Measurements from ENCODE around the gene GATAD2A. TPM values are rescaled to one million over a fixed set of nuclear protein-coding genes. Genes with fewer than 3 reads are reported as not detected.

GATAD2A gene
- total and polyA plus RNA-seq, 4 donors, result 7.1 to 23.7 (median 18.2) TPM

- WGBS, result 73% methylated on average over 3 of the region's 3 CpGs
- no peaks in the 10 kb centered on the region for H3K36me3 ChIP-seq (ENCODE audit: control insufficient read depth in 4 of 4, insufficient read depth in 3 of 4, low read depth in 1 of 4, low read length in 3 of 4)
- H3K9me3 ChIP-seq (ENCODE audit: control insufficient read depth in 4 of 4, low read length in 3 of 4), result no peaks in the 10 kb centered on the region
- H3K4me1 ChIP-seq (ENCODE audit: control insufficient read depth in 4 of 4, insufficient read depth in 4 of 4, low read length in 3 of 4), result peaks cover 14 to 36% (median 31%) of the 10 kb centered on the region in 4 donors
- no peak overlapping the region for H3K9ac ChIP-seq (ENCODE audit: low read depth in 1 of 2, low read length in 2 of 2)
- no peaks in the 10 kb centered on the region for H3K27me3 ChIP-seq (ENCODE audit: control insufficient read depth in 4 of 4, insufficient read depth in 4 of 4, low read length in 3 of 4)
- no peak for DNase-seq (ENCODE audit: low spot score)
- TF ChIP-seq HNF4G (IDR thresholded peaks at IDR 0.05) (peak; percentile 13), HNF4A (conservative IDR thresholded peaks at IDR 0.05) (peak; percentile 23 to 56)
- TF ChIP-seq, protein P1, sequence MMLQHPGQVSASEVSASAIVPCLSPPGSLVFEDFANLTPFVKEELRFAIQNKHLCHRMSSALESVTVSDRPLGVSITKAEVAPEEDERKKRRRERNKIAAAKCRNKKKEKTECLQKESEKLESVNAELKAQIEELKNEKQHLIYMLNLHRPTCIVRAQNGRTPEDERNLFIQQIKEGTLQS (IDR thresholded peaks at IDR 0.05), result no peak
- no peak overlapping the region for H3K4me3 ChIP-seq (ENCODE audit: low read depth in 1 of 3, low read length in 3 of 3)
- peak overlapping the region; percentile 50 to 83 for H3K27ac ChIP-seq (ENCODE audit: low read depth in 1 of 2, low read length in 2 of 2)
These were observed 28.3 kb downstream of the GATAD2A start for GRCh38 chr19:19433666-19434213.

DNA sequence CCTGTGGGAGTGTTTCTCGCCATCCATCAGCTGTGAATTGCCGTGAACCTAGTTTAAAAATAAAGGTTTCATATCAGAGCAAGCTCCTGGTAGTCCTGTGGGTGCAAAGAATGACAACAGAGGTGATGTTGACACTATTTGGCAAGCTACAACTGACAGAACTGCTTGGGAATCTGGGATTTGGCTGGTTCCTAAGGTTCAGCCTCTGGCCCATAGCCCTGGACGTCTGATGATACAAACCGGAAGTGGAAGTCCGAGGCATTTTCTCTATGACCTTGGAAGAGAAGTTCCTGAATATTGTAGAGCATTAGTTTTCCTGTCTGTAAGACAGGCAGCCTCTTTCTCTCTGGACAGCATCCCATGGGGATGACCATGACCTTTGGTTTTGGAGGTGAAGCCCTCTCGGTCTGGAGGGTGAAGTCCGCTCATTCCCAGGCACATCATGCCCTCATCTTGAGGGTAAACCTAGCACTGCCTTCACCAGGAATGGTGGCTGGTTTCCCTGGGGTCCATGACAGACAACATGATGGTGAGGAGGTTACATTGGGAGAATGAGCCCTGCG is 29.1 kb downstream of the GATAD2A start:
- H3K4me1 ChIP-seq (ENCODE audit: control insufficient read depth in 4 of 4, insufficient read depth in 4 of 4, low read length in 3 of 4), result peaks cover 14 to 36% (median 31%) of the 10 kb centered on the region in 4 donors
- peak overlapping the region; percentile 50 to 83 for H3K27ac ChIP-seq (ENCODE audit: low read depth in 1 of 2, low read length in 2 of 2)
- TF ChIP-seq YY1 (IDR thresholded peaks at IDR 0.05), result peak; percentile 57
- TF ChIP-seq FOXA2 (IDR thresholded peaks at IDR 0.05), result peak; percentile 42
- TF ChIP-seq, protein P2, sequence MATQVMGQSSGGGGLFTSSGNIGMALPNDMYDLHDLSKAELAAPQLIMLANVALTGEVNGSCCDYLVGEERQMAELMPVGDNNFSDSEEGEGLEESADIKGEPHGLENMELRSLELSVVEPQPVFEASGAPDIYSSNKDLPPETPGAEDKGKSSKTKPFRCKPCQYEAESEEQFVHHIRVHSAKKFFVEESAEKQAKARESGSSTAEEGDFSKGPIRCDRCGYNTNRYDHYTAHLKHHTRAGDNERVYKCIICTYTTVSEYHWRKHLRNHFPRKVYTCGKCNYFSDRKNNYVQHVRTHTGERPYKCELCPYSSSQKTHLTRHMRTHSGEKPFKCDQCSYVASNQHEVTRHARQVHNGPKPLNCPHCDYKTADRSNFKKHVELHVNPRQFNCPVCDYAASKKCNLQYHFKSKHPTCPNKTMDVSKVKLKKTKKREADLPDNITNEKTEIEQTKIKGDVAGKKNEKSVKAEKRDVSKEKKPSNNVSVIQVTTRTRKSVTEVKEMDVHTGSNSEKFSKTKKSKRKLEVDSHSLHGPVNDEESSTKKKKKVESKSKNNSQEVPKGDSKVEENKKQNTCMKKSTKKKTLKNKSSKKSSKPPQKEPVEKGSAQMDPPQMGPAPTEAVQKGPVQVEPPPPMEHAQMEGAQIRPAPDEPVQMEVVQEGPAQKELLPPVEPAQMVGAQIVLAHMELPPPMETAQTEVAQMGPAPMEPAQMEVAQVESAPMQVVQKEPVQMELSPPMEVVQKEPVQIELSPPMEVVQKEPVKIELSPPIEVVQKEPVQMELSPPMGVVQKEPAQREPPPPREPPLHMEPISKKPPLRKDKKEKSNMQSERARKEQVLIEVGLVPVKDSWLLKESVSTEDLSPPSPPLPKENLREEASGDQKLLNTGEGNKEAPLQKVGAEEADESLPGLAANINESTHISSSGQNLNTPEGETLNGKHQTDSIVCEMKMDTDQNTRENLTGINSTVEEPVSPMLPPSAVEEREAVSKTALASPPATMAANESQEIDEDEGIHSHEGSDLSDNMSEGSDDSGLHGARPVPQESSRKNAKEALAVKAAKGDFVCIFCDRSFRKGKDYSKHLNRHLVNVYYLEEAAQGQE (IDR thresholded peaks at IDR 0.05), result peak; percentile 27
- peak; percentile 37 for TF ChIP-seq MAX (IDR thresholded peaks at IDR 0.05)
- peak; percentile 61 to 65 for TF ChIP-seq RXRA (IDR thresholded peaks at IDR 0.05)
- peak; percentile 55 to 76 for TF ChIP-seq HNF4A (conservative IDR thresholded peaks at IDR 0.05)
- TF ChIP-seq, protein P3, sequence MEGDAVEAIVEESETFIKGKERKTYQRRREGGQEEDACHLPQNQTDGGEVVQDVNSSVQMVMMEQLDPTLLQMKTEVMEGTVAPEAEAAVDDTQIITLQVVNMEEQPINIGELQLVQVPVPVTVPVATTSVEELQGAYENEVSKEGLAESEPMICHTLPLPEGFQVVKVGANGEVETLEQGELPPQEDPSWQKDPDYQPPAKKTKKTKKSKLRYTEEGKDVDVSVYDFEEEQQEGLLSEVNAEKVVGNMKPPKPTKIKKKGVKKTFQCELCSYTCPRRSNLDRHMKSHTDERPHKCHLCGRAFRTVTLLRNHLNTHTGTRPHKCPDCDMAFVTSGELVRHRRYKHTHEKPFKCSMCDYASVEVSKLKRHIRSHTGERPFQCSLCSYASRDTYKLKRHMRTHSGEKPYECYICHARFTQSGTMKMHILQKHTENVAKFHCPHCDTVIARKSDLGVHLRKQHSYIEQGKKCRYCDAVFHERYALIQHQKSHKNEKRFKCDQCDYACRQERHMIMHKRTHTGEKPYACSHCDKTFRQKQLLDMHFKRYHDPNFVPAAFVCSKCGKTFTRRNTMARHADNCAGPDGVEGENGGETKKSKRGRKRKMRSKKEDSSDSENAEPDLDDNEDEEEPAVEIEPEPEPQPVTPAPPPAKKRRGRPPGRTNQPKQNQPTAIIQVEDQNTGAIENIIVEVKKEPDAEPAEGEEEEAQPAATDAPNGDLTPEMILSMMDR (IDR thresholded peaks at IDR 0.05; ENCODE audit: low read depth, low read length, missing input control), result no peak
- TF ChIP-seq, protein P1 (IDR thresholded peaks at IDR 0.05), result no peak
- no peak for TF ChIP-seq HNF4G (IDR thresholded peaks at IDR 0.05)
- no peak for TF ChIP-seq TAF1 (conservative IDR thresholded peaks at IDR 0.05)
- peak; percentile 38 to 45 for TF ChIP-seq EGR1 (IDR thresholded peaks at IDR 0.05; ENCODE audit: low read depth in 2 of 2)
- TF ChIP-seq, protein P4, sequence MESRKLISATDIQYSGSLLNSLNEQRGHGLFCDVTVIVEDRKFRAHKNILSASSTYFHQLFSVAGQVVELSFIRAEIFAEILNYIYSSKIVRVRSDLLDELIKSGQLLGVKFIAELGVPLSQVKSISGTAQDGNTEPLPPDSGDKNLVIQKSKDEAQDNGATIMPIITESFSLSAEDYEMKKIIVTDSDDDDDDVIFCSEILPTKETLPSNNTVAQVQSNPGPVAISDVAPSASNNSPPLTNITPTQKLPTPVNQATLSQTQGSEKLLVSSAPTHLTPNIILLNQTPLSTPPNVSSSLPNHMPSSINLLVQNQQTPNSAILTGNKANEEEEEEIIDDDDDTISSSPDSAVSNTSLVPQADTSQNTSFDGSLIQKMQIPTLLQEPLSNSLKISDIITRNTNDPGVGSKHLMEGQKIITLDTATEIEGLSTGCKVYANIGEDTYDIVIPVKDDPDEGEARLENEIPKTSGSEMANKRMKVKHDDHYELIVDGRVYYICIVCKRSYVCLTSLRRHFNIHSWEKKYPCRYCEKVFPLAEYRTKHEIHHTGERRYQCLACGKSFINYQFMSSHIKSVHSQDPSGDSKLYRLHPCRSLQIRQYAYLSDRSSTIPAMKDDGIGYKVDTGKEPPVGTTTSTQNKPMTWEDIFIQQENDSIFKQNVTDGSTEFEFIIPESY (IDR thresholded peaks at IDR 0.05), result no peak
- TF ChIP-seq GABPA (IDR thresholded peaks at IDR 0.05 in 1 of 2, conservative IDR thresholded peaks at IDR 0.05 in 1 of 2), result peak; percentile 64 to 84
- peak in 1 of 2 donors; percentile 32 for TF ChIP-seq RAD21 (IDR thresholded peaks at IDR 0.05)
- peak; percentile 54 for TF ChIP-seq NR2F2 (IDR thresholded peaks at IDR 0.05)
- peak; percentile 16 to 34 for TF ChIP-seq JUND (IDR thresholded peaks at IDR 0.05)
- peak; percentile 59 for TF ChIP-seq SP1 (IDR thresholded peaks at IDR 0.05)
- no peak for TF ChIP-seq FOXA1 (IDR thresholded peaks at IDR 0.05)
- no peaks in the 10 kb centered on the region for H3K9me3 ChIP-seq (ENCODE audit: control insufficient read depth in 4 of 4, low read length in 3 of 4)
- H3K4me3 ChIP-seq (ENCODE audit: low read depth in 1 of 3, low read length in 3 of 3), result no peak overlapping the region
- no peak overlapping the region for H3K9ac ChIP-seq (ENCODE audit: low read depth in 1 of 2, low read length in 2 of 2)
- H3K27me3 ChIP-seq (ENCODE audit: control insufficient read depth in 4 of 4, insufficient read depth in 4 of 4, low read length in 3 of 4), result no peaks in the 10 kb centered on the region
- 37% methylated on average over 8 of the region's 8 CpGs for WGBS
- H3K36me3 ChIP-seq (ENCODE audit: control insufficient read depth in 4 of 4, insufficient read depth in 3 of 4, low read depth in 1 of 4, low read length in 3 of 4), result no peaks in the 10 kb centered on the region
- DNase-seq (ENCODE audit: low spot score), result no peak
